ENCODE measurements around the gene HDAC9.

Gene HDAC9

GRCh38 chr7:18835001-18835690 is 339.6 kb downstream of the HDAC9 start:
- TF ChIP-seq CTCF (IDR thresholded peaks at IDR 0.05; ENCODE audit: low read depth, low read length), result no peak
- DNase-seq (ENCODE audit: low read depth, low spot score), result no peak
- no peak overlapping the region for H3K4me3 ChIP-seq (ENCODE audit: low read depth, low read length)
- in situ Hi-C loops (cut with HindIII; ENCODE audit: low sequenced_read_pairs), result no loop called here

GRCh38 chr7:18843979-18844378 is 348.4 kb downstream of the HDAC9 start:
- in situ Hi-C loops (cut with HindIII; ENCODE audit: low sequenced_read_pairs), result no loop called here
- no peak overlapping the region for H3K4me3 ChIP-seq (ENCODE audit: low read depth, low read length)
- no peak for DNase-seq (ENCODE audit: low read depth, low spot score)
- no peak for TF ChIP-seq CTCF (IDR thresholded peaks at IDR 0.05; ENCODE audit: low read depth, low read length)

- no peak for DNase-seq (ENCODE audit: low read depth, low spot score)
- no peak overlapping the region for H3K4me3 ChIP-seq (ENCODE audit: low read depth, low read length)
- TF ChIP-seq CTCF (IDR thresholded peaks at IDR 0.05; ENCODE audit: low read depth, low read length), result no peak
- in situ Hi-C loops (cut with HindIII; ENCODE audit: low sequenced_read_pairs), result no loop called here
Observed at GRCh38 chr7:18844735-18845134, 349.2 kb downstream of the HDAC9 start.

GRCh38 chr7:18845700-18846099 is 350.2 kb downstream of the HDAC9 start:
- no peak for DNase-seq (ENCODE audit: low read depth, low spot score)
- in situ Hi-C loops (cut with HindIII; ENCODE audit: low sequenced_read_pairs), result no loop called here
- no peak for TF ChIP-seq CTCF (IDR thresholded peaks at IDR 0.05; ENCODE audit: low read depth, low read length)
- H3K4me3 ChIP-seq (ENCODE audit: low read depth, low read length), result no peak overlapping the region

GRCh38 chr7:18846765-18847215 is 351.2 kb downstream of the HDAC9 start:
- H3K4me3 ChIP-seq (ENCODE audit: low read depth, low read length), result no peak overlapping the region
- TF ChIP-seq CTCF (IDR thresholded peaks at IDR 0.05; ENCODE audit: low read depth, low read length), result no peak
- DNase-seq (ENCODE audit: low read depth, low spot score), result no peak
- in situ Hi-C loops (cut with HindIII; ENCODE audit: low sequenced_read_pairs), result no loop called here

- no peak for TF ChIP-seq CTCF (IDR thresholded peaks at IDR 0.05; ENCODE audit: low read depth, low read length)
- DNase-seq (ENCODE audit: low read depth, low spot score), result no peak
- in situ Hi-C loops (cut with HindIII; ENCODE audit: low sequenced_read_pairs), result no loop called here
- no peak overlapping the region for H3K4me3 ChIP-seq (ENCODE audit: low read depth, low read length)
Observed at GRCh38 chr7:18849130-18849529, 353.6 kb downstream of the HDAC9 start.

All from astrocyte of the spinal cord (primary cell).